ENCODE results near the gene PHACTR4.

The PHACTR4 gene

GRCh38 chr1:28417441-28417922 lies 47.9 kb downstream of the PHACTR4 start:
- no peak overlapping the region for H3K4me3 ChIP-seq (replicated peaks; ENCODE audit: low read depth, low read length)
- DNase-seq (ENCODE audit: extremely low read depth, low read depth) = no peak
- TF ChIP-seq, protein P1, sequence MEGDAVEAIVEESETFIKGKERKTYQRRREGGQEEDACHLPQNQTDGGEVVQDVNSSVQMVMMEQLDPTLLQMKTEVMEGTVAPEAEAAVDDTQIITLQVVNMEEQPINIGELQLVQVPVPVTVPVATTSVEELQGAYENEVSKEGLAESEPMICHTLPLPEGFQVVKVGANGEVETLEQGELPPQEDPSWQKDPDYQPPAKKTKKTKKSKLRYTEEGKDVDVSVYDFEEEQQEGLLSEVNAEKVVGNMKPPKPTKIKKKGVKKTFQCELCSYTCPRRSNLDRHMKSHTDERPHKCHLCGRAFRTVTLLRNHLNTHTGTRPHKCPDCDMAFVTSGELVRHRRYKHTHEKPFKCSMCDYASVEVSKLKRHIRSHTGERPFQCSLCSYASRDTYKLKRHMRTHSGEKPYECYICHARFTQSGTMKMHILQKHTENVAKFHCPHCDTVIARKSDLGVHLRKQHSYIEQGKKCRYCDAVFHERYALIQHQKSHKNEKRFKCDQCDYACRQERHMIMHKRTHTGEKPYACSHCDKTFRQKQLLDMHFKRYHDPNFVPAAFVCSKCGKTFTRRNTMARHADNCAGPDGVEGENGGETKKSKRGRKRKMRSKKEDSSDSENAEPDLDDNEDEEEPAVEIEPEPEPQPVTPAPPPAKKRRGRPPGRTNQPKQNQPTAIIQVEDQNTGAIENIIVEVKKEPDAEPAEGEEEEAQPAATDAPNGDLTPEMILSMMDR (IDR thresholded peaks at IDR 0.05; ENCODE audit: low read depth, low read length, missing control alignments) = no peak

- TF ChIP-seq, protein P1 (IDR thresholded peaks at IDR 0.05; ENCODE audit: low read depth, low read length, missing control alignments) = no peak
- DNase-seq (ENCODE audit: extremely low read depth, low read depth) = no peak
- H3K4me3 ChIP-seq (replicated peaks; ENCODE audit: low read depth, low read length) = no peak overlapping the region
Measured at GRCh38 chr1:28417926-28418637, 48.5 kb downstream of the PHACTR4 start.

DNA sequence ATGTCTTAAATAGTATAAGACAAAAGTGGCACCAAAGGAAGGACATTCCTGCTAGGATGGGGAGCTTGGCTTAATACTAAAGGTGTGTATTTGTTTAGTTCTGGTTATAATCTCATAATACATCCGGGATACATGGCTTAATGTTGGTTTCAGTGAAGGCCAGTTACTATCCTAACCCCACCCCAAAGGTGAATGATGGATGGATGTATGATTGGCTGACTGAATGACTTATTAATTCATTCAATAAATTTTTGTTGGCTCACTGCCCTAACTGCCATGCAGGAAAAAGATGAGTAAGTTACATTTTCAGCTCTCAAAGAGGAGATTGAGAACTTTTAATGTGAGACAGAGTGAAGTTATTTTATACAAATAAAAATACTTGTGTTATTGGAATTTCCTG lies 52.2 kb downstream of the PHACTR4 start:
- DNase-seq (ENCODE audit: extremely low read depth, low read depth) = no peak
- TF ChIP-seq, protein P1 (IDR thresholded peaks at IDR 0.05; ENCODE audit: low read depth, low read length, missing control alignments) = no peak
- no peak overlapping the region for H3K4me3 ChIP-seq (replicated peaks; ENCODE audit: low read depth, low read length)

DNA sequence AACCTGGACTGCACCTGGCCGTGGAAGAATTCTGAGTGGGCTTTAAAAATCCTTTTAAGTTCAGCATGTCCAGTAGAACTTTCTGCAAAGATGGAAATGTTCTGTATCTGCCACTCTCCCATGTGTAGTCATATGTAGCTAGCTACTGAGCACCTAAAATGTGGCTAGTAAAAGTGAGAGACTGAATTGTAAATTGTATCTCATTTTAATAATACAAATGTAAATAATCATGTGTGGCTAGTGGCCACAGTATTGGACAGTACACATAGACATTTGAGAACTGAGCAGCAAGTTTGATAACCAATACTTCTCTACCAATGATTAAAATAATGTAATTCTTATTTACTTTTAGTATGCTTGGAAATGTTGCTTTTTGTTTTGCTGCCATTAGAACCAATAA lies 57.3 kb downstream of the PHACTR4 start:
- no peak overlapping the region for H3K4me3 ChIP-seq (replicated peaks; ENCODE audit: low read depth, low read length)
- TF ChIP-seq, protein P1 (IDR thresholded peaks at IDR 0.05; ENCODE audit: low read depth, low read length, missing control alignments) = no peak
- no peak for DNase-seq (ENCODE audit: extremely low read depth, low read depth)

GRCh38 chr1:28428012-28428411 lies 58.5 kb downstream of the PHACTR4 start:
- DNase-seq (ENCODE audit: extremely low read depth, low read depth) = no peak
- TF ChIP-seq, protein P1 (IDR thresholded peaks at IDR 0.05; ENCODE audit: low read depth, low read length, missing control alignments) = no peak
- no peak overlapping the region for H3K4me3 ChIP-seq (replicated peaks; ENCODE audit: low read depth, low read length)

GRCh38 chr1:28428990-28429520 lies 59.5 kb downstream of the PHACTR4 start:
- DNase-seq (ENCODE audit: extremely low read depth, low read depth) = no peak
- TF ChIP-seq, protein P1 (IDR thresholded peaks at IDR 0.05; ENCODE audit: low read depth, low read length, missing control alignments) = no peak
- no peak overlapping the region for H3K4me3 ChIP-seq (replicated peaks; ENCODE audit: low read depth, low read length)
